Hepatocyte (in vitro differentiated cells): Measurements from ENCODE around the gene TIMM44. TPM values are rescaled to one million over a fixed set of nuclear protein-coding genes. Genes with fewer than 3 reads are reported as not detected.
A peak's percentile ranks its signal among the peaks of the same experiment; 100 is the strongest.

Experiments used
- DNase-seq: peaks from one replicate; pipeline ENCODE4 v3.0.0-alpha.2; 2016; ENCODE audit warnings: low spot score
- H2AFZ ChIP-seq: fragments of 200-600 bp; sonication (generic); 2 replicates; pipeline ENCODE4 v1.6.0; 2016; ENCODE audit warnings: antibody characterized with exemption, mild to moderate bottlenecking
- H3K27ac ChIP-seq: fragments of 200-600 bp; sonication (generic); 2 replicates; pipeline ENCODE4 v1.5.1; 2016; ENCODE audit warnings: mild to moderate bottlenecking
- H3K27me3 ChIP-seq: fragments of 200-600 bp; sonication (generic); 2 replicates; pipeline ENCODE4 v1.6.1; 2016
- H3K36me3 ChIP-seq: fragments of 200-600 bp; sonication (generic); replicated peaks from 2 replicates; pipeline ENCODE4 v1.5.1; 2016; ENCODE audit warnings: low read depth; ENCODE audit not compliant: insufficient read depth
- H3K4me1 ChIP-seq: fragments of 200-600 bp; sonication (generic); 2 replicates; pipeline ENCODE4 v1.5.1; 2016; ENCODE audit warnings: mild to moderate bottlenecking, moderate library complexity; ENCODE audit not compliant: insufficient read depth
- H3K4me2 ChIP-seq: fragments of 200-600 bp; sonication (generic); 2 replicates; pipeline ENCODE4 v1.6.0; 2016
- H3K4me3 ChIP-seq: fragments of 200-600 bp; sonication (generic); 2 replicates; pipeline ENCODE4 v1.5.1; 2016; ENCODE audit warnings: mild to moderate bottlenecking
- H3K79me2 ChIP-seq: fragments of 200-600 bp; sonication (generic); 2 replicates; pipeline ENCODE4 v1.6.0; 2017; ENCODE audit warnings: mild to moderate bottlenecking
- H3K9me2 ChIP-seq: fragments of 200-600 bp; sonication (generic); replicated peaks from 2 replicates; pipeline ENCODE4 v1.6.0; 2017; ENCODE audit warnings: mild to moderate bottlenecking; ENCODE audit not compliant: insufficient read depth
- H3K9me3 ChIP-seq: fragments of 200-600 bp; sonication (generic); 2 replicates; pipeline ENCODE4 v1.5.1; 2016; ENCODE audit warnings: low read depth, mild to moderate bottlenecking
- H4K20me1 ChIP-seq: fragments of 200-600 bp; sonication (generic); 2 replicates; pipeline ENCODE4 v1.6.0; 2016; ENCODE audit warnings: mild to moderate bottlenecking; ENCODE audit not compliant: insufficient read depth, poor library complexity, severe bottlenecking
- CTCF ChIP-seq: fragments of 200-600 bp; sonication (generic); IDR thresholded peaks from 2 replicates; pipeline ENCODE4 v1.5.1; 2016; ENCODE audit warnings: antibody characterized with exemption, mild to moderate bottlenecking; ENCODE audit not compliant: poor library complexity
- EZH2 ChIP-seq: fragments of 200-600 bp; sonication (generic); IDR thresholded peaks from 2 replicates; pipeline ENCODE4 v1.6.1; 2016; ENCODE audit warnings: antibody characterized with exemption, mild to moderate bottlenecking, borderline replicate concordance
- EZH2phosphoT487 ChIP-seq: fragments of 200-600 bp; sonication (generic); IDR thresholded peaks from one replicate; pipeline ENCODE4 v1.6.1; 2018; ENCODE audit warnings: antibody characterized with exemption, mild to moderate bottlenecking, low read depth, moderate library complexity; ENCODE audit not compliant: unreplicated experiment, severe bottlenecking
- WGBS: methylation state at CpG from one replicate; pipeline ENCODE4 v1.1.6; 2016; ENCODE audit warnings: low lambda C conversion rate; ENCODE audit errors: missing lambda C conversion rate; 5-methylcytosine and 5-hydroxymethylcytosine counted together
- polyA plus RNA-seq: library from polyadenylated mRNA; unstranded; fragments of >200 nt; fragmentation: Nextera tagmentation; extraction: Ambion mirVana; gene quantifications from 2 replicates; pipeline ENCODE4 v1.2.1, GENCODE V29; 2016
- total RNA-seq: library from RNA; depleted of rRNA; stranded (reverse); fragments of >200 nt; gene quantifications from 2 replicates; pipeline ENCODE4 v1.2.3, GENCODE V29; 2014

The TIMM44 gene
- total and polyA plus RNA-seq, 2 experiments from 2014 or later: 40.7 to 52.0 TPM

GRCh38 chr19:7953576-7953975, 10.1 kb upstream of the TIMM44 start:
- Histone ChIP-seq H3K27ac (no peak overlapping the region), H3K4me3 (no peak overlapping the region), H3K9me2 (no peaks in the 10 kb centered on the region), H3K27me3 (no peaks in the 10 kb centered on the region), H3K4me1 (no peaks in the 10 kb centered on the region), H3K36me3 (no peaks in the 10 kb centered on the region), H3K9me3 (no peaks in the 10 kb centered on the region), H4K20me1 (no peaks in the 10 kb centered on the region), H3K4me2 (no peak overlapping the region), H3K79me2 (no peaks in the 10 kb centered on the region), H2AFZ (no peak overlapping the region)
- 83% methylated on average over 7 of the region's 7 CpGs for WGBS
- TF ChIP-seq CTCF (no peak), EZH2phosphoT487 (no peak), EZH2 (no peak)
- no peak for DNase-seq

- TF ChIP-seq CTCF (no peak), EZH2 (no peak), EZH2phosphoT487 (no peak)
- Histone ChIP-seq H3K4me3 (no peak overlapping the region), H3K36me3 (no peaks in the 10 kb centered on the region), H3K27me3 (no peaks in the 10 kb centered on the region), H3K4me1 (no peaks in the 10 kb centered on the region), H4K20me1 (no peaks in the 10 kb centered on the region), H3K4me2 (no peak overlapping the region), H2AFZ (no peak overlapping the region), H3K79me2 (no peaks in the 10 kb centered on the region), H3K27ac (no peak overlapping the region), H3K9me3 (no peaks in the 10 kb centered on the region), H3K9me2 (no peaks in the 10 kb centered on the region)
- WGBS: 100% methylated on average over 1 of the region's 3 CpGs
- no peak for DNase-seq
Measured at GRCh38 chr19:7953060-7953459, 9.6 kb upstream of the TIMM44 start.

- TF ChIP-seq CTCF: no peak
- TF ChIP-seq EZH2phosphoT487: no peak
- no peak for TF ChIP-seq EZH2
- Histone ChIP-seq H3K79me2 (peaks cover 1% of the 10 kb centered on the region), H3K36me3 (no peaks in the 10 kb centered on the region), H3K27ac (no peak overlapping the region), H3K4me3 (no peak overlapping the region), H2AFZ (no peak overlapping the region), H3K4me1 (no peaks in the 10 kb centered on the region), H3K27me3 (no peaks in the 10 kb centered on the region), H3K4me2 (no peak overlapping the region), H3K9me3 (no peaks in the 10 kb centered on the region), H3K9me2 (no peaks in the 10 kb centered on the region), H4K20me1 (no peaks in the 10 kb centered on the region)
- WGBS: 97% methylated on average over 4 of the region's 4 CpGs
- DNase-seq: no peak
Measured at GRCh38 chr19:7947939-7948338, 4.5 kb upstream of the TIMM44 start.

GRCh38 chr19:7944177-7944761, 803 bp upstream of the TIMM44 start:
- H3K4me1 ChIP-seq: peaks cover 8% of the 10 kb centered on the region
- TF ChIP-seq EZH2phosphoT487 (no peak), CTCF (peak; percentile 88)
- 30% methylated on average over 18 of the region's 18 CpGs for WGBS
- H3K27ac ChIP-seq: peak overlapping the region; percentile 82
- DNase-seq: peak; percentile 95
- peak overlapping the region; percentile 53 for H2AFZ ChIP-seq
- H3K4me2 ChIP-seq: peak overlapping the region; percentile 86
- H3K79me2 ChIP-seq: peaks cover 31% of the 10 kb centered on the region
- no peaks in the 10 kb centered on the region for H3K36me3 ChIP-seq
- no peaks in the 10 kb centered on the region for H4K20me1 ChIP-seq
- H3K9me3 ChIP-seq: no peaks in the 10 kb centered on the region
- no peaks in the 10 kb centered on the region for H3K9me2 ChIP-seq
- H3K27me3 ChIP-seq: no peaks in the 10 kb centered on the region
- peak overlapping the region; percentile 22 for H3K4me3 ChIP-seq
